Tibial nerve (tissue), 4 donors: ENCODE results near the gene ZMYND12. TPM values are rescaled to one million over a fixed set of nuclear protein-coding genes. Genes with fewer than 3 reads are reported as not detected.

Source experiments
- DNase-seq, 2 donors: peaks; one replicate each; pipeline ENCODE4 v3.0.0-alpha.2; 2019; ENCODE audit warnings: low spot score in 2 of 2
- H3K27ac ChIP-seq, 4 donors: fragments of 200-600 bp; sonication (generic) in 3 of 4; one replicate each; pipeline ENCODE4 v1.5.1; 2017 to 2019; ENCODE audit warnings: mild to moderate bottlenecking in 1 of 4
- H3K27me3 ChIP-seq, 2 donors: fragments of 200-600 bp; sonication (generic) in 1 of 2; one replicate each; pipeline versions ENCODE4 v1.5.1 to v1.6.0; 2017 to 2019
- H3K36me3 ChIP-seq, 3 donors: fragments of 200-600 bp; sonication (generic); one replicate each; pipeline ENCODE4 v1.5.1; 2018 to 2019
- H3K4me1 ChIP-seq, 4 donors: fragments of 200-600 bp; sonication (generic) in 3 of 4; one replicate each; pipeline ENCODE4 v1.5.1; 2017 to 2019
- H3K4me3 ChIP-seq, 4 donors: fragments of 200-600 bp; sonication (generic) in 3 of 4; one replicate each; pipeline ENCODE4 v1.5.1; 2017 to 2019; ENCODE audit warnings: mild to moderate bottlenecking in 1 of 4, moderate library complexity in 1 of 4
- H3K9me3 ChIP-seq, 4 donors: fragments of 200-600 bp; sonication (generic) in 3 of 4; one replicate each; pipeline ENCODE4 v1.5.1; 2017 to 2019
- EP300 ChIP-seq, 2 donors: sonication (generic); formaldehyde crosslinking; IDR thresholded peaks; one replicate each; pipeline ENCODE4 v1.6.1; 2017; ENCODE audit warnings: antibody characterized with exemption in 2 of 2, mild to moderate bottlenecking in 1 of 2
- POLR2A ChIP-seq, 2 donors: fragments of 450-650 bp; IDR thresholded peaks; one replicate each; pipeline ENCODE4 v1.6.1; 2017; ENCODE audit warnings: antibody characterized with exemption in 2 of 2, mild to moderate bottlenecking in 2 of 2, moderate library complexity in 2 of 2
- WGBS, 2 donors: methylation state at CpG; one replicate each; pipeline ENCODE4 v1.1.5; 2018; 5-methylcytosine and 5-hydroxymethylcytosine counted together
- total RNA-seq, 4 donors: library from RNA; depleted of rRNA; stranded (reverse); fragments of >200 nt; gene quantifications; one replicate each; pipeline ENCODE4 v1.1.0, GENCODE V29; 2016
- TF ChIP-seq, protein P1 (sequence below), 5 experiments: fragments of 200-600 bp in 3 of 5; fragments of 450-650 bp in 2 of 5; sonication (generic) in 3 of 5; IDR thresholded peaks; one replicate each; pipeline ENCODE4 v1.5.1; 2016 to 2019; ENCODE audit warnings: antibody characterized with exemption in 5 of 5, mild to moderate bottlenecking in 3 of 5, moderate library complexity in 2 of 5

ZMYND12 gene
- total RNA-seq, 4 donors from 2014 or later = 0.42 to 2.9 (median 1.3) TPM; not detected in 1

DNA sequence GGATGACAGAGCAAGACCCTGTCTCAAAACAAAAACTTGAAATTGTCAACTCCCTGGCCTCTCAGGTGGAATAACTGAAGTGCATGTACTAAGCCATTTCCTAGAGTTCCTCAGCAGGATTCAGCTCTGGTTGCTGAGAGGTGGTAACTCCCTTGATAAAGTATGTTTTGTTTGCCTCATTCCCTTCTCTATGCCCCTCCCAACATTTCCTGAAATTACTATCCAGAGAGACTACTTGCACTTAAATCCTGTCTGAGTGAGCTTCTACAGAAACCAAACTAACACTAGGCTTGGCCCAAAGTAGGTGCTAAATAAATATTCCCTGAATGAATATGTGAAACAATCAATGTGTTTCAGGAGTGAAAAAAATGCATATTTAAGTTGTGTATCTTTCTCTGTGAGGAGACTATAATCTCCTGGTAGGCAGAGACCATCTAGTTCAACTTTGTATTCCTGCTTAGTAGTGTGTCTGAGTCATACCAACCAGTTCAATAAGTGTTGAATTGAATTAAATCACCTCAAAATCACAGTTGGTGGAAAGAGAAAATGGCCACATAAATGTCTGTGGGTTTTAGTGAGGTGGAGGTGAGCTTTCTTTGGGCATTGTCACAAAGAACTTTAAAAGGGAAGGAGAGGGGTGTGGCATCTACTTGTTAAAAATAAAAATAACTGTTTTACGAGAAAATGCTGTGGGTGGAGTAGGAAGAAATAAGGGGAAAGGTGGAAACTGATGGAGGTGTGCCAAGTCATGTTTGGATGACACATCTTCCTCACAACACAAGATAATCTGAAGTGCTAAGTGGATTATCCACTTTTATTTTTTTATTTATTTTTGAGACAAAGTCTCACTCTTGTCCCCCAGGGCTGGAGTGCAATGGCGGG, 62.6 kb downstream of the ZMYND12 start:
- H3K27me3 ChIP-seq = no peaks in the 10 kb centered on the region
- 64 to 80% methylated on average over 2 of the region's 2 CpGs for WGBS, 2 donors
- TF ChIP-seq EP300 (IDR thresholded peaks at IDR 0.05) = no peak
- no peak for TF ChIP-seq POLR2A (IDR thresholded peaks at IDR 0.05)
- TF ChIP-seq, protein P1, sequence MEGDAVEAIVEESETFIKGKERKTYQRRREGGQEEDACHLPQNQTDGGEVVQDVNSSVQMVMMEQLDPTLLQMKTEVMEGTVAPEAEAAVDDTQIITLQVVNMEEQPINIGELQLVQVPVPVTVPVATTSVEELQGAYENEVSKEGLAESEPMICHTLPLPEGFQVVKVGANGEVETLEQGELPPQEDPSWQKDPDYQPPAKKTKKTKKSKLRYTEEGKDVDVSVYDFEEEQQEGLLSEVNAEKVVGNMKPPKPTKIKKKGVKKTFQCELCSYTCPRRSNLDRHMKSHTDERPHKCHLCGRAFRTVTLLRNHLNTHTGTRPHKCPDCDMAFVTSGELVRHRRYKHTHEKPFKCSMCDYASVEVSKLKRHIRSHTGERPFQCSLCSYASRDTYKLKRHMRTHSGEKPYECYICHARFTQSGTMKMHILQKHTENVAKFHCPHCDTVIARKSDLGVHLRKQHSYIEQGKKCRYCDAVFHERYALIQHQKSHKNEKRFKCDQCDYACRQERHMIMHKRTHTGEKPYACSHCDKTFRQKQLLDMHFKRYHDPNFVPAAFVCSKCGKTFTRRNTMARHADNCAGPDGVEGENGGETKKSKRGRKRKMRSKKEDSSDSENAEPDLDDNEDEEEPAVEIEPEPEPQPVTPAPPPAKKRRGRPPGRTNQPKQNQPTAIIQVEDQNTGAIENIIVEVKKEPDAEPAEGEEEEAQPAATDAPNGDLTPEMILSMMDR (IDR thresholded peaks at IDR 0.05) = no peak
- no peaks in the 10 kb centered on the region for H3K4me1 ChIP-seq
- no peaks in the 10 kb centered on the region for H3K9me3 ChIP-seq
- DNase-seq = no peak
- no peaks in the 10 kb centered on the region for H3K36me3 ChIP-seq
- no peak overlapping the region for H3K27ac ChIP-seq
- H3K4me3 ChIP-seq = no peak overlapping the region

DNA sequence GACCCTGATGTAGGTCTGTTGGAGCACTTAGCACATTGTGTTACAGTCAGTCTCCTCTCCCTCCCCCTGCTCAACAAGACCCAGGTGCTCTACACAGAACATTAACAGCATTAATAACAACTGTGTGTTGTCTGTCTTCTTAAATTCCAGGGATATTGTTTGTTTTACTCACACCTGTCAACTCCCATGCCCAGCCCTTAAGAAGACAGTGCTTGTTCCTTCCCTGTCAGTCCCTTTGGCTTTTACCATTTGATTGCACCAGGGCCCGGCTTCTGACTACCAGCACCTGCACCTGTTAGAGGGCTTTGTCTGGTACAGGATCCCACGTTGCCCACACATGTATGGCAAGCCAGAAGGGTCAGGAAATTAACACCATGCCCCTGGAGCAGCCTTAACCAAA, 63.6 kb downstream of the ZMYND12 start:
- no peaks in the 10 kb centered on the region for H3K27me3 ChIP-seq
- no peaks in the 10 kb centered on the region for H3K4me1 ChIP-seq
- no peaks in the 10 kb centered on the region for H3K36me3 ChIP-seq
- TF ChIP-seq POLR2A (IDR thresholded peaks at IDR 0.05) (no peak), EP300 (IDR thresholded peaks at IDR 0.05) (no peak)
- TF ChIP-seq, protein P1 (IDR thresholded peaks at IDR 0.05) = no peak
- H3K27ac ChIP-seq = no peak overlapping the region
- 61 to 66% methylated on average over 2 of the region's 2 CpGs for WGBS, 2 donors
- no peaks in the 10 kb centered on the region for H3K9me3 ChIP-seq
- no peak overlapping the region for H3K4me3 ChIP-seq
- DNase-seq = no peak

DNA sequence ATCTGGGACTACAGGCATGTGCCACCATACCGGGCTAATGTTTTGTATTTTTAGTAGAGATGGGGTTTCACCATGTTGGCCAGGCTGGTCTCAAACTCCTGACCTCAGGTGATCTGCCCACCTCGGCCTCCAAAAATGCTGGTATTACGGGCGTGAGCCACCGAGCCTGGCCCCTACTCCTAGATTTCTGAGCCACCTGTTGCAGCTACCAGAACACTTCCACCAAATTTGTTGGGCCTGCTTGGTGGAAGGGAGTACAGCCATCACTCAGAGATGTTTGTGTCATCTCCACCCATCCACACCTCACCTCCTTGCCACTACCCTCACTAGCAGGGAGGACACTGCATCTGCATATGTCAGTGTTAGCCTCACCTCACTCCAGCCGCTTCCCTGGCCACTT, 69.8 kb downstream of the ZMYND12 start:
- H3K27me3 ChIP-seq = peaks cover 0 to 36% of the 10 kb centered on the region in 2 donors
- WGBS, 2 donors = 84 to 96% methylated on average over 6 of the region's 6 CpGs
- no peak for DNase-seq
- TF ChIP-seq, protein P1 (IDR thresholded peaks at IDR 0.05) = no peak
- TF ChIP-seq EP300 (IDR thresholded peaks at IDR 0.05) (no peak), POLR2A (IDR thresholded peaks at IDR 0.05) (no peak)
- no peaks in the 10 kb centered on the region for H3K36me3 ChIP-seq
- H3K4me3 ChIP-seq = no peak overlapping the region
- no peak overlapping the region for H3K27ac ChIP-seq
- H3K4me1 ChIP-seq = peaks cover 0 to 3% (median under 1%) of the 10 kb centered on the region in 4 donors
- no peaks in the 10 kb centered on the region for H3K9me3 ChIP-seq

- H3K27ac ChIP-seq = no peak overlapping the region
- 10% methylated on average over 1 of the region's 1 CpG for WGBS, 2 donors
- TF ChIP-seq, protein P1 (IDR thresholded peaks at IDR 0.05) = no peak
- TF ChIP-seq POLR2A (IDR thresholded peaks at IDR 0.05) = no peak
- TF ChIP-seq EP300 (IDR thresholded peaks at IDR 0.05) = no peak
Measured at GRCh38 chr1:42385283-42385682, 70.5 kb downstream of the ZMYND12 start.

GRCh38 chr1:42381280-42381673, 74.5 kb downstream of the ZMYND12 start:
- no peak for DNase-seq
- WGBS, 2 donors = 11 to 14% methylated on average over 8 of the region's 8 CpGs
- no peak overlapping the region for H3K27ac ChIP-seq
- H3K4me3 ChIP-seq = peak overlapping the region; percentile 32 to 58 (median 46)
- H3K4me1 ChIP-seq = peaks cover 0 to 13% (median 2%) of the 10 kb centered on the region in 4 donors
- TF ChIP-seq, protein P1 (IDR thresholded peaks at IDR 0.05) = no peak
- TF ChIP-seq POLR2A (IDR thresholded peaks at IDR 0.05) (no peak), EP300 (IDR thresholded peaks at IDR 0.05) (no peak)
- H3K9me3 ChIP-seq = no peaks in the 10 kb centered on the region
- H3K27me3 ChIP-seq = peaks cover 0 to 43% of the 10 kb centered on the region in 2 donors
- H3K36me3 ChIP-seq = no peaks in the 10 kb centered on the region

More at GRCh38 chr1:42385283-42385682, 70.5 kb downstream of the ZMYND12 start:
- Histone ChIP-seq H3K27me3 (peaks cover 0 to 39% of the 10 kb centered on the region in 2 donors), H3K4me1 (peaks cover 0 to 8% (median 2%) of the 10 kb centered on the region in 4 donors), H3K4me3 (no peak overlapping the region), H3K36me3 (no peaks in the 10 kb centered on the region), H3K9me3 (no peaks in the 10 kb centered on the region)
- no peak for DNase-seq
